Measurements from ENCODE around the gene S1PR4. TPM values are rescaled to one million over a fixed set of nuclear protein-coding genes. Genes with fewer than 3 reads are reported as not detected.

The S1PR4 gene
- total and polyA plus RNA-seq, 2 of the 8 experiments (the other 6 are each of a cell fraction or from before 2014, with no cell fraction given), result not detected

GRCh38 chr19:3140667-3141038 is 37.9 kb upstream of the S1PR4 start:
- CTCF ChIA-PET (ENCODE audit: partially characterized antibody), result interaction anchor here (0.8 to 12.0 kb wide), 4 partner anchors 12 to 32 kb away, joined by 3 to 166 read pairs (median 28); no protein-coding TSS in a partner anchor
- no peak for TF ChIP-seq FOSL1 (IDR thresholded peaks at IDR 0.05; ENCODE audit: insufficient read depth, low read depth, low read length)
- TF ChIP-seq SIN3A (conservative IDR thresholded peaks at IDR 0.05 in 1 of 2, IDR thresholded peaks at IDR 0.05 in 1 of 2; ENCODE audit: low read depth in 1 of 2, low read length in 2 of 2), result no peak
- TF ChIP-seq CBX5 (IDR thresholded peaks at IDR 0.05; ENCODE audit: low read depth, low read length), result no peak
- TF ChIP-seq SAP30 (IDR thresholded peaks at IDR 0.05; ENCODE audit: insufficient read depth, insufficient replicate concordance, low read length), result no peak
- no peak for TF ChIP-seq BACH1 (IDR thresholded peaks at IDR 0.05; ENCODE audit: low read length)
- TF ChIP-seq KDM4A (IDR thresholded peaks at IDR 0.05; ENCODE audit: low read depth, low read length, severe bottlenecking), result no peak
- TF ChIP-seq ATF2 (IDR thresholded peaks at IDR 0.05; ENCODE audit: low read length), result no peak
- TF ChIP-seq PHF8 (conservative IDR thresholded peaks at IDR 0.05; ENCODE audit: low read depth, low read length), result no peak
- no peak for TF ChIP-seq SRF (IDR thresholded peaks at IDR 0.05; ENCODE audit: low read depth, low read length)
- TF ChIP-seq BRCA1 (IDR thresholded peaks at IDR 0.05; ENCODE audit: low read depth, low read length), result no peak
- TF ChIP-seq CTBP2 (IDR thresholded peaks at IDR 0.05; ENCODE audit: borderline replicate concordance, insufficient read depth, insufficient read length, low read length), result no peak
- no peak for TF ChIP-seq ZNF274 (IDR thresholded peaks at IDR 0.05; ENCODE audit: borderline replicate concordance, extremely low read depth, low read length)
- TF ChIP-seq YY1 (IDR thresholded peaks at IDR 0.05; ENCODE audit: low read depth, low read length), result no peak
- TF ChIP-seq EGR1 (IDR thresholded peaks at IDR 0.05; ENCODE audit: borderline replicate concordance, low read depth, low read length), result no peak

More at GRCh38 chr19:3140667-3141038, 37.9 kb upstream of the S1PR4 start:
- Histone ChIP-seq H3K27me3 (replicated peaks in 1 of 4; ENCODE audit: control insufficient read depth in 3 of 4, extremely low read depth in 1 of 4, insufficient read depth in 3 of 4, low read length in 3 of 4) (no peaks in the 10 kb centered on the region), H2AK5ac (ENCODE audit: low read depth, low read length) (no peak overlapping the region), H2BK15ac (ENCODE audit: low read length) (no peak overlapping the region), H4K91ac (replicated peaks; ENCODE audit: insufficient read length, low read length) (no peak overlapping the region), H3K27ac (ENCODE audit: low read depth, low read length) (no peak overlapping the region), H3K36me3 (ENCODE audit: control insufficient read depth in 2 of 4, insufficient read depth in 4 of 4, low read length in 3 of 4) (no peaks in the 10 kb centered on the region), H2AFZ (ENCODE audit: low read length) (no peak overlapping the region), H3K4me3 (ENCODE audit: extremely low read depth in 1 of 4, insufficient read depth in 2 of 4, low read depth in 3 of 4, low read length in 4 of 4) (no peak overlapping the region), H3K4me2 (ENCODE audit: insufficient read depth in 1 of 2, low read depth in 2 of 2, low read length in 2 of 2) (no peak overlapping the region), H3K9ac (replicated peaks in 1 of 4; ENCODE audit: extremely low read depth in 1 of 4, low read depth in 3 of 4, low read length in 3 of 4) (no peak overlapping the region), H3K9me3 (ENCODE audit: insufficient read depth in 2 of 2, low read depth in 1 of 2, low read length in 1 of 2) (no peaks in the 10 kb centered on the region), H3K4me1 (replicated peaks in 1 of 4; ENCODE audit: control insufficient read depth in 3 of 4, insufficient read depth in 4 of 4, low read length in 3 of 4) (no peaks in the 10 kb centered on the region), H2BK20ac (ENCODE audit: low read length) (no peak overlapping the region), H3K23me2 (ENCODE audit: low read depth, low read length) (no peaks in the 10 kb centered on the region), H3K18ac (ENCODE audit: extremely low read depth, low read length) (no peak overlapping the region), H2BK120ac (replicated peaks; ENCODE audit: low read depth, low read length) (no peak overlapping the region), H2BK12ac (ENCODE audit: low read depth, low read length) (no peak overlapping the region), H4K20me1 (replicated peaks in 1 of 2; ENCODE audit: control insufficient read depth in 1 of 2, insufficient read depth in 2 of 2, low read length in 2 of 2) (no peaks in the 10 kb centered on the region), H3K23ac (ENCODE audit: insufficient read length) (no peak overlapping the region), H3K79me2 (ENCODE audit: control insufficient read depth in 1 of 2, insufficient read depth in 2 of 2, low read length in 2 of 2) (no peaks in the 10 kb centered on the region), H3K4ac (replicated peaks; ENCODE audit: insufficient read length, low read depth, low read length) (no peak overlapping the region), H3K56ac (replicated peaks; ENCODE audit: insufficient read length, low read depth, low read length) (no peak overlapping the region), H3K14ac (ENCODE audit: insufficient read length) (no peak overlapping the region), H3K79me1 (ENCODE audit: low read depth, low read length) (no peaks in the 10 kb centered on the region), H4K5ac (ENCODE audit: insufficient read length, low read depth, low read length) (no peak overlapping the region), H4K8ac (ENCODE audit: extremely low read depth, insufficient read depth, low read length) (no peak overlapping the region), H2BK5ac (ENCODE audit: low read depth, low read length) (no peak overlapping the region)
- no peak for DNase-seq (ENCODE audit: low read depth in 1 of 2, low spot score in 2 of 2)
- FAIRE-seq, result no peak
- POLR2A ChIA-PET (ENCODE audit: partially characterized antibody), result interaction anchor here (1.1 kb wide), 1 partner anchor 12 kb away, joined by 3 read pairs; no protein-coding TSS in a partner anchor
